Measurements from ENCODE around the gene KRTAP10-12.

GRCh38 chr21:44732263-44732662 is 35.3 kb downstream of the KRTAP10-12 start:
- TF ChIP-seq POLR2AphosphoS5 (IDR thresholded peaks at IDR 0.05; ENCODE audit: borderline replicate concordance, low read depth, low read length) (no peak), EZH2 (IDR thresholded peaks at IDR 0.05) (no peak), FOXP2 (optimal IDR thresholded peaks at IDR 0.05; ENCODE audit: control extremely low read depth, extremely low read length, insufficient read depth) (no peak)

All from SK-N-MC (cell line).